Placental pericyte (primary cell): Measurements from ENCODE around the gene ZCRB1. TPM values are rescaled to one million over a fixed set of nuclear protein-coding genes. Genes with fewer than 3 reads are reported as not detected.

ENCODE experiments used
- small RNA-seq: library from RNA; depleted of rRNA; stranded (forward); fragments of <200 nt; gene quantifications from one replicate; pipeline ENCODE3, GENCODE V24; 2012; ENCODE audit warnings: low replicate concordance
- total RNA-seq: library from RNA; depleted of rRNA; stranded (reverse); fragments of >200 nt; gene quantifications from 2 replicates; pipeline ENCODE4 v1.2.3, GENCODE V29; 2012

The ZCRB1 gene
- total RNA-seq: 18.0 and 26.0 TPM in 2 replicates

GRCh38 chr12:42325653-42326474 is at the start of gene ZCRB1, which contains the start of gene PPHLN1:
ZCRB1 (minus strand) TSS chr12:42326094; CDS start chr12:42324102, 1,992 bp downstream.
PPHLN1 (plus strand) TSS chr12:42326167; CDS start chr12:42335903, 9,736 bp downstream.

Small RNAs within 50 kb of the gene (small RNA-seq; reads per million reads assigned to genes)
- gene MIR7851 (not detected), gene RF00090 (not detected)

Other genes starting within 250 kb of the ZCRB1 start
- 8.8 and 18.9 TPM in 2 replicates for gene GXYLT1, start 181.2 kb downstream of the ZCRB1 start, total RNA-seq
- gene YAF2, start 87.8 kb downstream of the ZCRB1 start, total RNA-seq: 12.3 and 19.2 TPM in 2 replicates
- 54.1 and 60.8 TPM in 2 replicates for gene PPHLN1, start 73 bp upstream of the ZCRB1 start, total RNA-seq